GM18907 (cell line): ENCODE measurements around the gene TTBK1.
A peak's percentile ranks its signal among the peaks of the same experiment; 100 is the strongest.

ENCODE experiments used
- ATAC-seq: cut with Tn5 transposase; IDR thresholded peaks from one replicate; pipeline ENCODE4 v1.9.1; 2021; ENCODE audit warnings: mild to moderate bottlenecking, moderate library complexity; ENCODE audit not compliant: unreplicated experiment

Gene TTBK1

DNA sequence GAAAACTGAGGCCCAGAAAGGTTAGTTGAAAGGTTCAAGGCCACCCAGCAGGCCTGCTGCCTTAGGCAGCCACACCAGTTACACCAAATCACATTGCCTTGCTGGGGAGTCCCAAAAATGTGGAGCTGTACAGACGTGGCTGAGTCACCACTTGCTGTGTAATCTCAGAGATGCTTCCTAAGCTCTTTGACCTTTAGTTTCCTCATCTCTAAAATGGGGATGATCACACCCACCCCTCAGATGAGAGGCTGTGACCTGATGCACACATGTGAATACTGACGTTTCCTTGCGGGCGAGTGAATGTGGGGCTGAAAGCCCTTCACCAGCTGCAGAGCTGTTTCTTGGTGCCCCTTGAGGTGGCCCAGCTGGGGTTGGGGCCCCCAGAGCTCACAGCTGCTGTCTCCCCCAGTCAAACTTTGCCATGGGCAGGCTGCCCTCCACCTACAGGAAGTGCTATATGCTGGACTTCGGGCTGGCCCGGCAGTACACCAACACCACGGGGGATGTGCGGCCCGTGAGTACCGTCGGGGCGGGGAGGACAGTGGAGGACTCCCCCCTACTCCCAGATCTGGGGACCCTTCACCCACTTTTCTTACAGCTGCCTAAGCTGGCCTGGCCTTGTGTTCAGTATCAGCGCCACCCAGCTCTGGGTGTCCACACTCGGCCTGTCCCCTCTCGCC, 11.0 kb downstream of the TTBK1 start:
- no peak for ATAC-seq

DNA sequence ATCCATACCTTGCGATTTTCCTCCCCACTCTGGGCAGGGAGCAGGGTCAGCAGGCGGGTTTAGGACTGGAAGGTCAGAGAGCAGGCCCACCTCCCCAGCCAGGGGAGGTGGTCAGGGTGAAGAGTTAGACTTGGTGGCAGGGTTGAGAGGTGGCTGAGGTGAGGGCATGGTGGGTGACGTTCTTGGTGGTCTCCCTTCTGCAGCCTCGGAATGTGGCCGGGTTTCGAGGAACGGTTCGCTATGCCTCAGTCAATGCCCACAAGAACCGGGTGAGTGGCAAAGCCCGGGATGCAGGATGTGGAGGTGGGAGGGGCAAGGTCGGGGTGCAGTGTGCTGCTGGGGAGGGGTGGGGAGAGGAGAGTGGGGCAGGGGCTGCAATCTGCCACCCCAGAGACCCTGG, 11.6 kb downstream of the TTBK1 start:
- no peak for ATAC-seq

DNA sequence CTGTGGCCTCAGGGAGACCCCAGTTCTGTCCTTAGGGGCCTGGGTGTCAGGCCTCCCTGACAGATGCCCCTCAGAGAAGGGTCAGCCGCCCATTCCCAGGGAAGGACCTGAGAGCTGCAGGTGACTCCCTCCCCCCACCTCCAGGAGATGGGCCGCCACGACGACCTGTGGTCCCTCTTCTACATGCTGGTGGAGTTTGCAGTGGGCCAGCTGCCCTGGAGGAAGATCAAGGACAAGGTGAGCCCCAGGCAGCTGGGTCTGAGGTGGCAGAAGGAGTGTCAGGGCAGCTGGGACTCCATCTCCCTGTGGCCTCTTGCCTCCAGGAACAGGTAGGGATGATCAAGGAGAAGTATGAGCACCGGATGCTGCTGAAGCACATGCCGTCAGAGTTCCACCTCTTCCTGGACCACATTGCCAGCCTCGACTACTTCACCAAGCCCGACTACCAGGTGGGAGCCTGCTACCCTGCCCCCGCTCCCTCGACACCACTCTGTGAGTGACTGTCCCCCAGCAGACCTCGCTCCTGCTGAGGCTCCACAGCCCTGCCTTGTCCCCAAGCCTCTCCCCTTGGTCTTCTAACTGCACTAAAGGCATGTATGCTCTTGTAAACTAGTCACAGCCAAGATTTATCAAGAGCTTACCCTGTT, 12.2 kb downstream of the TTBK1 start:
- no peak for ATAC-seq

DNA sequence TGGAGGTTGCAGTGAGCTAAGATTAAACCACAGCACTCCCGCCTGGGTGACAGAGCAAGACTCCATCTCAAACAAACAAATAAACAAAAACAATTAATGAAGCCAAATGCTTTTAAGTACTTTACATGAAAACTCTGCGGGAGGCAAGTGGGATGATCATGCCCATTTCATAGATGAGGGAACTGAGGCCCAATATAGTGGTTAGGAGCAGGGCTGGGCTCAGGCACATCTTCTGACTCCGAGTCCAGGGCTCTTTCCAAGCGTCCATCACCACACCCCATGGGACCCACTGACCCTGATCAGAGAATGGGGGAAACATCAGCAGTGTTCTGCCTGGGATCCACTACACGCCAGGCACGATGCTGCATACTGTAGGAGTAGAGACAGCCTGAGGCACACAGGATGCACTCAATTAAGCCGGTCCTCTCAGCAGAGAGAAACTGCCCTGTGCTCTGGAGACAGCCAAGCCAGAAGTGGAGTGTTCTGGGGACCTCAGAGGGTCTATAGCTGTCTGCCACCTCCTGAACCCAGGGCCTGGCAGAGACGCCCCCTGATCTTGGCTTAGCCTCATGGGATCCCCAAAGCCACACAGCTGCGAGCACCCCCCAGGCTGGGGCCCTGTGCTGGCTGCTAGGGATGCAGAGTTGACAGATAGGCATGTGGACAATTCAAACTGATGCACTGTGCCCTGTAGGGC, 13.5 kb downstream of the TTBK1 start:
- ATAC-seq: no peak

DNA sequence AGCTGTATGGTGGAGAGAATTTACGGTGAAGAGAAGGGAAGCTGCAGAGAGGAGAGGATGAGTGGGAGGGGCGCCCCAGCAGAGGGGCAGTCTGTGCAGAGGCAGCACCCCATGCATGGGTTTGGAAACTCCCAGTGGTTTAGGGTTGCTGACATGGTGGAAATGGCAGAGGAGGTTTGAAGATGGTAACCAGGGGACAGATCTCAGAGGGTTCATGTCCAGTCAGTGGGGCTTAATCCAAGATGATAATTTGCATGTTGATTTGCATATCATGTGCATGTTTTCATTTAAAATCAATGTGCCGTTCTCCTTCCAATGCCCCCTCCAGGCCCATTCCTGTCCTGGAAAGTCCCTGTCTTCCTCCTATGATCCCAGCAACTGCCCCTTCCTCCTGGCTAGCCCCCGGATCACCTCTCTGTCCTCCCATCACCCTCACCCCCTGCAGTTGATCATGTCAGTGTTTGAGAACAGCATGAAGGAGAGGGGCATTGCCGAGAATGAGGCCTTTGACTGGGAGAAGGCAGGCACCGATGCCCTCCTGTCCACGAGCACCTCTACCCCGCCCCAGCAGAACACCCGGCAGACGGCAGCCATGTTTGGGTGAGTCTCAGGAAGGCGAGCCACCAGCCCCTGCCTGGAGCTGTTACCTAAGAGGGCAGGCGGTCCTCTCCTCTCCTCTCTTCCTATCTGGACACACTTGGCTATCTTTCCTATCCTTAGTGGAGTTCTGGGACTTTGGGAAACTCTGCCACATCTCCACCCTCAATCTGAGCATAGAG, 14.3 kb downstream of the TTBK1 start:
- ATAC-seq: no peak

DNA sequence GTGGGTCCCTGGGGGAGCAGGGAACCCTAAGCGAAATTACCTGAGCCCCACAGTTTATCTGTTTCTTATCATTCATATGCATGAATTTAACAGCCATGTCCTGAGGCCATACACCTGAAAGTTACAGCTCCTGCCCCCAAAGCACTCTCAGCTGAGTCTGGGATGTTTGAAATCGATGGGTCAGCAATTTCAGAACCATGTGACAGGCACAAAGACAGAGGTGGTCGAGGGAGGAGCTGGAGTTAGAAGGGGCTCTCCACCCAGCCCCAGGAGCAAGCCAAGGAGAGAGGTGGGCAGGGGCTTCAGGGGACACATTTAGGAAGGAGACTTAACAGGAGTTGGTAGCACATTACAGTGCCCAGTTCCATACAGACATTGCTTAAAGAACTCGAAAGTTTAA, 14.9 kb downstream of the TTBK1 start:
- no peak for ATAC-seq

DNA sequence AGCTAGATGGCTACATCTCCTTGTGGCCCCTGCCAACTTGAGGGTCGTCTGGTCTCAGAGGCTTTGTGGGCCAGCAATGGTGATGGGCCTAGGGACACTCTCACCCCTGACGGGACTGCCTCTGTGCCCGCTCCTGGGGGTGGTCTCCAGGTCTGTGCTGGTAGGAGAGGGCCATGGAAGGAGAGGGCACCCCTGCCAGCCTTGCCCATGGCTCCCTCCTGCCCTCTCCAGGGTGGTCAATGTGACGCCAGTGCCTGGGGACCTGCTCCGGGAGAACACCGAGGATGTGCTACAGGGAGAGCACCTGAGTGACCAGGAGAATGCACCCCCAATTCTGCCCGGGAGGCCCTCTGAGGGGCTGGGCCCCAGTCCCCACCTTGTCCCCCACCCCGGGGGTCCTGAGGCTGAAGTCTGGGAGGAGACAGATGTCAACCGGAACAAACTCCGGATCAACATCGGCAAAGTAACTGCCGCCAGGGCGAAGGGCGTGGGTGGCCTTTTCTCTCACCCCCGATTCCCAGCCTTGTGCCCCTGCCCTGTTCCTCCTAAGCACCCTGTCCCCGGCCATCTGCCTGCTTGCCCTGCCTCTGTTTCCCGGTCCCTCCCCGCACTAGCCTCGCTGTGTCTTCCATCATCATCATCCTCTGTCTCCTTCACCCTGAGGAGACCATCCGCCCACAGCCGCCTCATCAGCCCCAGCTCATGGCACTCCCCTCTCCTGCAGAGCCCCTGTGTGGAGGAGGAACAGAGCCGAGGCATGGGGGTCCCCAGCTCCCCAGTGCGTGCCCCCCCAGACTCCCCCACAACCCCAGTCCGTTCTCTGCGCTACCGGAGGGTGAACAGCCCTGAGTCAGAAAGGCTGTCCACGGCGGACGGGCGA, 15.8 kb downstream of the TTBK1 start:
- no peak for ATAC-seq

DNA sequence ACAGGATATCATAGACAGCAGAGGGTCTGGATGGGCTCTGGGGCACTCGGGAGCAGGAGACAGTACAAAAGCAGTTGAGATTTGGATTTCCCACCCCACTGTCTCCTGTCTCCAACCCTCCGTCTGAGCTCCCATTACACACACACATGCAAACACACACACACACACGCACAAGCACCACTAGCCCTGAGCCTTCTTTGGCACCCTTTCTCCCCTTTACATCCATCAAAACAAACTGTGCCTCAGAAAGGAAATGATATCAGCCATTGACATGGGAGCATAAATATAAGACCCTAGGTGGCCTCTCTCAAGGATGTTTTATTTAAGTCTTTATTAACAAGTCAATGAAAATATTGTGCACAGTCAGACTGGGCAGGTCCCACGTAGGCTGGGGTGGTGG, 17.5 kb downstream of the TTBK1 start:
- no peak for ATAC-seq

DNA sequence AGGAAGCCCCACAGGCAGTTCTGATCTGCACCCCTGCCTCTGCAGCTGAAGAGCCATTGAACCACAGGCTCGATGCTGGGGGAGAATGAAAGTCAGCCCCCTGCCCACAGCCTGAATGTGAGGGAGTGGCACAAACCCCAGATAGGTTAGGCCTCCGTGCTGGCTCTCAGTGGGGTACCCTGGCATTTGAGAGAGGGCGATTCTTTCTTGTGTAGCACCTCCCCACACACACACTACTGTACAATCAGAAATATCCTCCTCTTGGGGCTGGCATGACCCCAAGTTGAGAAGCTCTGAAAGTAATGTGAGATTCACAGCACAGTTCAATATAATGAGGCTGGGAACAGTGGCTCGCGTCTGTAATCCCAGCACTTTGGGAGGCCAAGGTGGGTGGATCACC, 17.9 kb downstream of the TTBK1 start:
- no peak for ATAC-seq

DNA sequence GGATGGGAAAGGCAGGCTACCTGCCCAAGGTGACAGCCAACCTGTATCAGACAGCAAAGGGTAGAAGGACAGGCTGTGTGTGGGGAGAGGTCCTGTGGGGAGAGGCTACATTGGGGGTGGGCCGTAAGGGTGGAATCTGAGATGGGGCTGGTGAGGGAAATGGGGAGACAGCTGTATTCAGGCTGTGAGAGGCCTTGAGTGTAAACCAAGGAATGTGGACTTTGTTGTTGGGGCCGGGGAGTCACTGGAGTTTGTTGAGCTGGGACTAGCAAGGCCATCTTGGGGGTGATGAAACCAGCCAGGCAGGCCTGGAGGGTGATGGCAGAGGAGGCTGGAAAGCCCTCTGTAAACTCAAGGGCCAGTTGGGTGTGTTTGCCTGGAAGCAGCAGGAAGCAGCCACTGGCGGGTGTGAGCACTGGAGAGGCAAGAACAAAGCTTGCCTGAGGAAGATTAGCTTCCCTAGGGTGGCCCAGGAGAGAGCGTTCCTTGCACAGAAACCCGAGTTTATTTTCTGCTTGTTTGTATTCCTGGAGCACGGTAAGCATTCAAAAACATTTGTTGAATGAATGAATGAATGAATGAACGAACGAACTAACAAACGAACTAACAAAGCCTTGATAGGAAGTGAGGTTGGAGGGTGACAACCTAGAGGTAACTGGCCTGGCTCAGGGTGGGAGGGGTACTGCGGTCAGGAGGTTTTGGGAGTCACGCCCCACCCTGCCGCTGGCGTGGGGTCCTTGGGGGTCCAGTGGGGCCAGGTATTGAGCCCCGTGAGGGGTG, 18.9 kb downstream of the TTBK1 start:
- ATAC-seq: no peak

DNA sequence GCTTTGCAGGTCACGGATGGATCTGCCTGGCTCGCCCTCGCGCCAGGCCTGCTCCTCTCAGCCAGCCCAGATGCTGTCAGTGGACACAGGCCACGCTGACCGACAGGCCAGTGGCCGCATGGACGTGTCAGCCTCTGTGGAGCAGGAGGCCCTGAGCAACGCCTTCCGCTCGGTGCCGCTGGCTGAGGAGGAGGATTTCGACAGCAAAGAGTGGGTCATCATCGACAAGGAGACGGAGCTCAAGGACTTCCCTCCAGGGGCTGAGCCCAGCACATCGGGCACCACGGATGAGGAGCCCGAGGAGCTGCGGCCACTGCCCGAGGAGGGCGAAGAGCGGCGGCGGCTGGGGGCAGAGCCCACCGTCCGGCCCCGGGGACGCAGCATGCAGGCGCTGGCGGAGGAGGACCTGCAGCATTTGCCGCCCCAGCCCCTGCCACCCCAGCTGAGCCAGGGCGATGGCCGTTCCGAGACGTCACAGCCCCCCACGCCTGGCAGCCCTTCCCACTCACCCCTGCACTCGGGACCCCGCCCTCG, 19.6 kb downstream of the TTBK1 start:
- ATAC-seq: peak; percentile 14

DNA sequence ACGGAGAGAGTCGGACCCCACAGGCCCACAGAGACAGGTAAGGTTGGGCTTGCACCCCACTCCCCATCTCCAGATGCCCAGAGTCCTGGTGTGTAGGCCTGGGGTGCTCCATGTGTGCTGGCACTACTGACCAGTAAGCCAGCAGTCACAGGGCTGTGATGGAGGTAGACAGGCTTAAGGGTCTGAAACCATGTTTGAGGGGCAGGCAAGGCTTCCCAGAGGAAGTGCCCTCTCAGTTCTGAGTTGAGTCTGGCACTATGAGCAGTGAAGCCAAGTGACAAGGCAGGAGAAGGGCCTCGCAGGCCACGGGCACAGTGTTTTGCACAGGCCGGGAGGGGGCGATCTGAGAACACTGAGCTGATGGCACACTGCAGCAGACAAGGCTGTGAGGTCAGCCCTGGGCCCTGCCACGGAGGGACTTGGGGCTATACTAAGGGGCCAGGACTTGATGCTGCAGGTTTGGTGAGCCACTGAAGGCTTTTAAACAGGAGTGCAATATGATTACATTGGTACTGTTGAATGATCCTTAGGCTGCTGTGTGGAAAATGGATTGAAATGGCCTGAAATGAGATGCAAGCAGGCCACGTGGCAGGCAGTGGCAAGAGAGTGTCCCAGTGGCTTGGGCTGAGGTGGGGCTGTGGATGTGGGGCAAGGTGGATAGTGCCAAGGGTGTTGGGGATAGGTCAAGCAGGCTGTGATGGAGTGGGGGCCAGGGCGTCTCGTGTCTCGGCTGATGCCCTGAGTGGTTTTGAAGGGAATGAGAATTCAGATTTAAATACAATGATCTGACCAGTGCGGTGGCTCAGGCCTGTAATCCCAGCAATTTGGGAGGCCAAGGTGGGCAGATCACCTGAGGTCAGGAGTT, 20.3 kb downstream of the TTBK1 start:
- ATAC-seq: peak; percentile 74

DNA sequence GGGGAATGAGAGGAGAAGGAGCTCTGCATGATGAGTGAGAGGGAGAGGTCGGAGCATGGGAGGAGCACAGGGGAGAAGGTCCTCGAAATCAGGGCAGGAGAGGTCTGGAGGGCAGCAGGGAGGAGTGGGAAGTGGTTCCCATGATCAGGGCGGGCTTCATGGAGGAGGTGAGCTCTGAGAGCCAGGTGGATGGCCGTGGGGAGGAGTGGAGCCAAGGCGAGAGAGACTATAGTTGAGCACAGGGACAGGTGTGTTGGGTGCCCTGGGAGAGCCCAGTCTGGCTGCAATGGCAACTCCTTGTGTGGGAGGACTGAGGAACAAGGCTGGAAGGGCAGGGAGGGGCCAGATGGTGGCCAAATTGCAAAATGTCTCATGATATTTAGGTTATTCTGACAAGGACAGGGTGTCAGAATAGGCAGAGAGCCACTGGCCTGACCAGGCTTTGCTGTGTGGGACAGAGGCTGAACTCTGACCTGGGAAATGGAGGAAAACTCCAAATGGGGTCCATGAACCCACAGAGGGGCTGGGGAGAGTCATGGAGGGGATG, 21.4 kb downstream of the TTBK1 start:
- ATAC-seq: no peak

DNA sequence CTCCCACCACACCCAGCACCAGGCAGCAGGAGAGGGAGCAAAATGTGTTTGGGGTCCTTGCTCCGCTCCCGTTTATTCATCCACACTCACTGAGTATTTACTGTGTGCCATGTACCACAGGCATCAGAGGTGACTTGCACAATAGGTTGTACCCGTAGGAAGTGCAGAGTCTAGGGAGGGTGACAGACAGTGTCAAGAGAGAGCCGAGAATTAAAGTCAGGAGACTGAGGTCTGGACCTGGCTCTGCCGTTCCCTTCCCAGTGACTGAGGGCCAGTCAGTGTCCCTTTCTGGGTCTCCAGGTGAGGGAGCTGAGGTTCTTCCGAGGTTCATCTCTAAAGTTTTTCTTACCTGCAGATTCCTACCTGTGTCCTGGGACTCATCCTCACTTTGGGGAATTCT, 22.3 kb downstream of the TTBK1 start:
- no peak for ATAC-seq

DNA sequence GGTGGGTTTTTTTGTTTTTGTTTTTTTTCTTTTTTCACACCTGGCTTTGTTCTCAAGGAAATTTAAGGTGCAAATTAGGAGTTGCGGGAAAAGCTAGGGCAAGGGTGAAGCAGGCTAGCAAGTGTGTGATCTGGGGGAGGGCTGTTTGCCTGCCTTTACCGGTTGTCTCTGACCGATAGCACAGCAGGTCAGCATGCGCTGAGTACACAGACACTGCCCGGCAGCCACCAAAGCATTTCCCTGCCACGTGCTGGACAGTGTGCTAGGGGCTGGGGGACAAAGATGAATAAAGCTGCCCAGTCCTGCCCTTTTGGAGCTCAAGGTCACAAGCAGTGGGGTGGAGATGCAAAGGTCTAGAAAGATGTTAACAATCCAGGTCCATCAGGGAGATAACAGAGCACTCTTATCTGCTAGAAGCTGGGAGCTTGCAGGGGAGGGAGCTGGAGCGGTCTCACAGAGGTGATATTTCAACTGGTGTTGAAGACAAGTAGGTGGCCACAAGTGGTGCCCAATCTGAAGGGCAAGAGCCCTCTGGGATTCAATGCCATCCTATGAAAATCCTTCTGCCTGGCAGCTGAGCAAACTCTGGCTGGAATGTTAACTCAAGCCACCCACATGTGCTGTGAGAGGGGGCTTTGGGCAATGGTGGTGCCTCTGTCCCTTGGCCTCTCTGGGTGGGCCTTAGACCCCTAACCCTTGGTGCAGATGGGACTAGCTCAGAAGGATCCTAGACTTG, 24.5 kb downstream of the TTBK1 start:
- ATAC-seq: no peak

DNA sequence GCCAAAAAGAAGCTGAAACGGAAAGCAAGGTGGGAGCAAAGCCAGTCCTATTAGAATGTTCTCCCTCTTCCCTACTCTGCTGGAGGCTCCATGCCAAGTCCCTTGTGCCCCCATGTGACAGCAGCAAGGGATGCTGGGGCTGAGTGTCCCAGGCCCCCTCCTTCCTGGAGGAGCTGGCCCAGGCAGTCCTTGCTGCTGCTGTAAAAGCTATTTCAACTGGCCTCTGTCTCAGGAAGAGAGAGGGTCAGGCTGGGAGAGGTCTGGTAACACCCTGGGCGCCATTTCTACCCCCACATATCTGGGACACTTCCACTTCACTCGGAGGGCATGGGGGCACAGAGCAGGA, 25.0 kb downstream of the TTBK1 start:
- no peak for ATAC-seq

DNA sequence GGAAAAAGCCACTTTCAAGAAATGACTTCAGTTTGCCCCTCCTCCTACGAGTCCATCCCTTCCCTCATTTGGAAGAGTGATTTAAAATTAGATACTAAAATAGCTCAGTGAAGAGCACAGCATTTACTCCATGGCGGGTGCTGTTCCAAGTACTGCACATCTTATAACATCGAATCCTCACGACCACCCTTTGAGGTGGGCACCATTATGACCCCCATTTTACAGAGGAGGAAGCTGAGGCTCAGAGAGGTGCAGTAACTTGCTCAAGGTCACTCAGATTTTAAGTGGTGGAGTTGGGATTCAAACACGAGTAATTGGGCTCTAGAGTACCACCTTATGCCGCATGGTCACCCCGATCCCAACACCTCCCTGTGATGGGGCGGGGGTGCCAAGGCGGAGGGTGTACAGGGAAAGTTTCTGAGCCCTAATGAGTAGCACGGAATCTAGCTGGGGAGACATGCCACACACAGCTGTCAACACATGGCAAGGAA, 25.5 kb downstream of the TTBK1 start:
- no peak for ATAC-seq
